Measurements from ENCODE around the gene NRG3.

NRG3 gene

DNA sequence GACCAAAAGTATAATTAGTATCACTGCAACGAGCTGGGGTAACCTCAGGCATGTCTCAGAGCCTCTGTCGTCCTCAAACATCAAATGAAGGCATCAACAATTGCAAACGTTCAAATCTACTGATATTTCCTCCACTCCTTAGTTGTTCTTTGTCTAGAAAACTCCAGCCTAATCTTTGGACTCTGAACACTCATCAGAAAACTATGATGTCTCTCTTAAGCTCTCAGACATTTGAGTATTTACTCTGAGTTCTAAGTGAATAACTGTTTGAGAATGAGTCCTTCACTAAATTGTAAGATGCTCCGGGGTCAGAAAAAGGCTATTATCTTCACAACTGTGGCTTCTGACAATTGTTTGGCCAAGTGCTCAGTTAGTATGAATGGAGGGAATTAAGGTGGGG lies 536.4 kb downstream of the NRG3 start:
- no peaks in the 10 kb centered on the region for H3K79me2 ChIP-seq
- no peaks in the 10 kb centered on the region for H3K36me3 ChIP-seq (ENCODE audit: control insufficient read depth, insufficient read depth, low read length)
- H3K9me3 ChIP-seq (ENCODE audit: control insufficient read depth, low read length): no peaks in the 10 kb centered on the region
- H3K4me3 ChIP-seq (ENCODE audit: low read depth, low read length): no peak overlapping the region
- TF ChIP-seq, protein P1, sequence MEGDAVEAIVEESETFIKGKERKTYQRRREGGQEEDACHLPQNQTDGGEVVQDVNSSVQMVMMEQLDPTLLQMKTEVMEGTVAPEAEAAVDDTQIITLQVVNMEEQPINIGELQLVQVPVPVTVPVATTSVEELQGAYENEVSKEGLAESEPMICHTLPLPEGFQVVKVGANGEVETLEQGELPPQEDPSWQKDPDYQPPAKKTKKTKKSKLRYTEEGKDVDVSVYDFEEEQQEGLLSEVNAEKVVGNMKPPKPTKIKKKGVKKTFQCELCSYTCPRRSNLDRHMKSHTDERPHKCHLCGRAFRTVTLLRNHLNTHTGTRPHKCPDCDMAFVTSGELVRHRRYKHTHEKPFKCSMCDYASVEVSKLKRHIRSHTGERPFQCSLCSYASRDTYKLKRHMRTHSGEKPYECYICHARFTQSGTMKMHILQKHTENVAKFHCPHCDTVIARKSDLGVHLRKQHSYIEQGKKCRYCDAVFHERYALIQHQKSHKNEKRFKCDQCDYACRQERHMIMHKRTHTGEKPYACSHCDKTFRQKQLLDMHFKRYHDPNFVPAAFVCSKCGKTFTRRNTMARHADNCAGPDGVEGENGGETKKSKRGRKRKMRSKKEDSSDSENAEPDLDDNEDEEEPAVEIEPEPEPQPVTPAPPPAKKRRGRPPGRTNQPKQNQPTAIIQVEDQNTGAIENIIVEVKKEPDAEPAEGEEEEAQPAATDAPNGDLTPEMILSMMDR (IDR thresholded peaks at IDR 0.05): no peak
- H3K4me1 ChIP-seq: no peaks in the 10 kb centered on the region
- H3K4me2 ChIP-seq (ENCODE audit: low read length): no peak overlapping the region
- H2AFZ ChIP-seq: no peak overlapping the region
- H3K9ac ChIP-seq: no peak overlapping the region
- H3K27ac ChIP-seq: no peak overlapping the region
- no peaks in the 10 kb centered on the region for H3K27me3 ChIP-seq (ENCODE audit: control insufficient read depth, insufficient read depth, low read length)

DNA sequence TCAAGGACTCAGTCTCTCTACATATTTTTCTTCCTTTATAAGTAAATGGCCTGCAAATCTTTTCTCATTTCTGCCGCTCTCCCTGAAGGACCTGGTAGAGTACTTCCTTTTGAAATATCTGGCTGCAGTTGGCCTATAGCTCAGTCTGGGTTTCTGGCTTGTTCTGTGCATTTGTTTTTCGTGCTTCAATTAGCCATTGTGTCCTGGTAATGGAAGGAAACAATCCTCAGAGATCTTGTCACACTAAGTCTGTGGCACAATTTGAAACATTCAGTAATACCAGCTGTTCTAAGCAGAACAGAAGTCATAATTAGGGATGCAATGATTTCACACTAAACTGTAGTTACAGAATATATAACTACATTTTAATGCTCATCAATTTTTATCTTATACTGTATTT lies 545.0 kb downstream of the NRG3 start:
- Histone ChIP-seq H3K4me1 (no peaks in the 10 kb centered on the region), H3K79me2 (no peaks in the 10 kb centered on the region), H2AFZ (no peak overlapping the region), H3K27ac (no peak overlapping the region), H3K9ac (no peak overlapping the region), H3K4me2 (ENCODE audit: low read length) (no peak overlapping the region), H3K36me3 (ENCODE audit: control insufficient read depth, insufficient read depth, low read length) (no peaks in the 10 kb centered on the region), H3K9me3 (ENCODE audit: control insufficient read depth, low read length) (no peaks in the 10 kb centered on the region), H3K4me3 (ENCODE audit: low read depth, low read length) (no peak overlapping the region), H3K27me3 (ENCODE audit: control insufficient read depth, insufficient read depth, low read length) (no peaks in the 10 kb centered on the region)
- TF ChIP-seq, protein P1 (IDR thresholded peaks at IDR 0.05): no peak

DNA sequence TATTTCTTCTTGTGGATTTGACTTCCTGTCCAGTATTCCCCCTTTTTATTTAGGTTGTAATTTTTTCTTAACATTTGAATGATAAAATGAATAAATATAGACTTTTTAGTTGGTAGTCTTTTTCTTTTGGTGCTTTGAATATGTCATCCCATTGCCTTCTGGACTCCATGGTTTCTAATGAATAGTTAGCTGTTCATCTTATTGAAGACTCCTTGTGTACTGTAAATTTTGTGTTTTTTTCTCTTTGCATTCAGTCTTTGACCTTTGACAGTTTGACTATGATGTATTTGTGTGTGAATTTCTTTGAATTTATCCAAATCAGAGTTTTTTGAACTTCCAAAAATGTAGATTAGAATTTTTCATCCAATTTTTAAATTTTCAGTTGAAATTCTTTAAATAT lies 554.3 kb downstream of the NRG3 start:
- Histone ChIP-seq H3K27ac (no peak overlapping the region), H3K79me2 (no peaks in the 10 kb centered on the region), H3K4me2 (ENCODE audit: low read length) (no peak overlapping the region), H3K4me1 (no peaks in the 10 kb centered on the region), H3K4me3 (ENCODE audit: low read depth, low read length) (no peak overlapping the region), H3K9me3 (ENCODE audit: control insufficient read depth, low read length) (no peaks in the 10 kb centered on the region), H3K27me3 (ENCODE audit: control insufficient read depth, insufficient read depth, low read length) (no peaks in the 10 kb centered on the region), H3K36me3 (ENCODE audit: control insufficient read depth, insufficient read depth, low read length) (no peaks in the 10 kb centered on the region), H2AFZ (no peak overlapping the region), H3K9ac (no peak overlapping the region)
- TF ChIP-seq, protein P1 (IDR thresholded peaks at IDR 0.05): no peak

DNA sequence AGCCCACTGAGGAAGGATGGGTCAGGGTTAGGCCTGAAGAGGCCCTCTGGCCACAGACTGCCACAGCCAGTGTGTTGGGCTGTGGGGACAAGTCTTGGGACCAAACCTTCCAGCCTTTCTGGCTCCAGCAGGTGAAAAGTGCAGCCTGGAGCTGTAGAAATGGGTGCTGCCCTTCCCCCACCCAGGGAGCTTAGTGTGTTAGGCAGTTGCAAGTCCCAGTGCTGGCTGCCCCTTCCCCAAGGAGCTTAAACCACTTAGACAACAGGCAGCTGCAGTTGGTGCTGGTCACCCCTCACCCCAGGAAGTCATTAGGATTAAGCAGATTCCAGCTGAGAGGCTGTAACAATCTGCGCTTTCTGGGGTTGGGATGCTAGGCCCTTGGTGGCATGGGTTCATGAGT lies 563.3 kb downstream of the NRG3 start:
- Histone ChIP-seq H2AFZ (no peak overlapping the region), H3K27me3 (ENCODE audit: control insufficient read depth, insufficient read depth, low read length) (no peaks in the 10 kb centered on the region), H3K9me3 (ENCODE audit: control insufficient read depth, low read length) (no peaks in the 10 kb centered on the region), H3K79me2 (no peaks in the 10 kb centered on the region), H3K4me3 (ENCODE audit: low read depth, low read length) (no peak overlapping the region), H3K27ac (no peak overlapping the region), H3K36me3 (ENCODE audit: control insufficient read depth, insufficient read depth, low read length) (no peaks in the 10 kb centered on the region), H3K4me2 (ENCODE audit: low read length) (no peak overlapping the region), H3K4me1 (no peaks in the 10 kb centered on the region), H3K9ac (no peak overlapping the region)
- TF ChIP-seq, protein P1 (IDR thresholded peaks at IDR 0.05): no peak

DNA sequence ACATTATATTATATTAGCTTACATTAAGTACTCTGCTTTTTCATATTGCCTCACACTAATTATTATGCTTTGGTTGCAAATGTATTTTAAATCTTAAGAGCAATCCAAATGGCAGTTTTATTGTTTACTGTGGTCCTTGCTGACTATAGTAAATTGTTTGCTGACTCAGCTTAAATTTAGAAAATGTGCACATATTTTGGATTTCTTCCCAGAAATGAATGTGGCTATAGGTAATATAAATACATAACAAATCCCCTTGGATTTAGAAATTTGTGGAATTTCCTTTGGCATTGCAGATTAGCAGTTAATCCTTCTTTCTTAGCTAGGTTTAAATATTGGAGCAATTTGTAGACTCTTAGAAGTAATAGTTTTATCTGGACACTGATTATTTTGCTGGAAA lies 565.8 kb downstream of the NRG3 start:
- Histone ChIP-seq H3K79me2 (no peaks in the 10 kb centered on the region), H3K36me3 (ENCODE audit: control insufficient read depth, insufficient read depth, low read length) (no peaks in the 10 kb centered on the region), H3K9ac (no peak overlapping the region), H3K9me3 (ENCODE audit: control insufficient read depth, low read length) (no peaks in the 10 kb centered on the region), H3K27ac (no peak overlapping the region), H3K27me3 (ENCODE audit: control insufficient read depth, insufficient read depth, low read length) (no peaks in the 10 kb centered on the region), H3K4me1 (no peaks in the 10 kb centered on the region), H3K4me2 (ENCODE audit: low read length) (no peak overlapping the region), H2AFZ (no peak overlapping the region), H3K4me3 (ENCODE audit: low read depth, low read length) (no peak overlapping the region)
- TF ChIP-seq, protein P1 (IDR thresholded peaks at IDR 0.05): no peak

All from parathyroid adenoma (tissue), 2 donors.